ENCODE data around the gene CLCN3.
A peak's percentile ranks its signal among the peaks of the same experiment; 100 is the strongest.
"Not testable (repeated sequence)": the region's sequence is repeated elsewhere in the genome, so short reads cannot be mapped to it uniquely, and the experiment has no call there.

Gene CLCN3

DNA sequence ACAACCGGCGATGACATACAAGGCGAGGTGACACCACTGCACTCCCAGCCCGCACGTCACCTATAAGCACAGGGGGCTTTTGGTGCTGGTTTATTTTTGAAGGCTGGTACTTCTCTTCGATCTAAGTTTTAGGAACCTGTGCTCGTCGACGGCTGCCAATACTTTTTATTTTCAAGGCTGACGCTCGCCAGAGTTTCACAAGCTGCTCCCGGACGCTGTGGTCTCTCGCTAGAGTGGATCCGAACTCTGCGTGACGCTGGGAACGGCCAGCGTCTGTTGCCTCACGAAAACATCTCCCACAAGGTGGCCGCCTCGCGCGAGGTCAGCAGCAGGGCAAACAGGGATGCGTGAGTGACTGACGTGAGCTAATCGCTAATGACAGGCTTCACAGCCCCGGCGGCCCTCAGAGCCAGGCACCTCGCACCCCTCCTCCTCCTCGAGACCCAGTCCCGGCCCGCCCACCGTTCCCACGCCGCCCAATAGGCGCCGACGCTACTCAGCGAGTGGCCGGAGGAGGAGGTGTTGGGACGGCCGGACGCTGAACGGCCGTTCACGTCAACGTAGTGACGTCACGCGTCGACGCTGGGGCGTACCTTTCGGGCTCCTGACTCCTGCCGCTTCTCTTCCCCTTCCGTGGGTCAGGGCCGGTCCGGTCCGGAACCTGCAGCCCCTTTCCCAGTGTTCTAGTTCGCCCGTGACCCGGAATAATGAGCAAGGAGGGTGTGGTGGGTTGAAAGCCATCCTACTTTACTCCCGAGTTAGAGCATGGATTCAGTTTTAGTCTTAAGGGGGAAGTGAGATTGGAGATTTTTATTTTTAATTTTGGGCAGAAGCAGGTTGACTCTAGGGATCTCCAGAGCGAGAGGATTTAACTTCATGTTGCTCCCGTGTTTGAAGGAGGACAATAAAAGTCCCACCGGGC lies at the start of gene CLCN3:
Gene CLCN3 (plus strand): TSS at position 621 of the 922 bp plus-strand sequence. CDS start 15,351 bp downstream, outside the sequence.
- DNase-seq, result peak; percentile 96

DNA sequence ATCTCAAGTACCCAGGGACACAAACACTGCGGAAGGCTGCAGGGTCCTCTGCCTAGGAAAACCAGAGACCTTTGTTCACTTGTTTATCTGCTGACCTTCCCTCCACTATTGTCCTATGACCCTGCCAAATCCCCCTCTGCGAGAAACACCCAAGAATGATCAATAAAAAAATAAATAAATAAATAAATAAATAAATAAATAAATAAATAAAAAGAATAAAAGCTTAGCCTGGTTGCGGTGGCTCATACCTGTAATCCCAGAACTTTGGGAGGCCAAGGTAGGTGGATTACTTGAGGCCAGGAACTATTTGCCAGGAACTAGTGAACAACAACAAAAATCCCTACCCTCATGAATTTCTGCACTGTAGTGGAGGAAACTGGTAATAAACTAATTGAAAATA lies 49.4 kb upstream of the CLCN3 start:
- DNase-seq, result not testable (repeated sequence)

DNA sequence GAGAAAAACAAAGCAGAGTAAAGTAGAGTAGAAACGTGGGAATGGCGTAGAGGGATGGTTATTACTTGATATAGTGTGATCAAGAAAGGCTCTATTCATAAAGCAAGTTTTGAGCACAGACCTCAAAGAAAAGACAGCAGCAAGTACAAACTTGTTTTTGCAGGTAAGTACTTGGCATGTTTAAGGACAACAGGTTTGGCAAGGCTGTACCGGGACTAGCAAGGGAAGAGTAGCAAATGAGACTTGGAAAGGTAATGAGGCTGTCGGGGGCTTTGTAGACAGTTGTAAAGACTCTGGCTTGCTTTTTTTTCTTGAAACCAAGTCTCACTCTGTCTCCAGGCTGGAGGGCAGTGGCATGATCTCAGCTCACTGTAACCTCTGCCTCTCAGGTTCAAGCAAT lies 48.9 kb upstream of the CLCN3 start:
- no peak for DNase-seq

DNA sequence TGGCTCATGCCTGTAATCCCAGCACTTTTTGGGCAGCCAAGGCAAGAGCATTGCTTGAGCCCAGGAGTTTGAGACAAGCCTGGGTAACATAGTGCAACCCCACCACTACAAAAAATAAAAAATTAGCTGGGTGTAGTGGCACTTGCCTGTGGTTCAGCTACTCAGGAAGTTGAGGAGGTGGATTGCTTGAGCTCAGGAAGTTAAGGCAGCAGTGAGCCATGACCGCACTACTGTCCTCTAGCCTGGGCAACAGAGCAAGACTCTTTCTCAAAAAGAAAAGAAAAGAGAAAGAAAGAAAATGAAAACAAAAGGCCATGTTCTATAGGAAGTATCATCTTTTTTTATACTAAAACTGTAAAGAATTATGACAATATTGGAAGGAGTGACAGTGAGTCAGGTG lies 46.5 kb upstream of the CLCN3 start:
- no peak for DNase-seq

DNA sequence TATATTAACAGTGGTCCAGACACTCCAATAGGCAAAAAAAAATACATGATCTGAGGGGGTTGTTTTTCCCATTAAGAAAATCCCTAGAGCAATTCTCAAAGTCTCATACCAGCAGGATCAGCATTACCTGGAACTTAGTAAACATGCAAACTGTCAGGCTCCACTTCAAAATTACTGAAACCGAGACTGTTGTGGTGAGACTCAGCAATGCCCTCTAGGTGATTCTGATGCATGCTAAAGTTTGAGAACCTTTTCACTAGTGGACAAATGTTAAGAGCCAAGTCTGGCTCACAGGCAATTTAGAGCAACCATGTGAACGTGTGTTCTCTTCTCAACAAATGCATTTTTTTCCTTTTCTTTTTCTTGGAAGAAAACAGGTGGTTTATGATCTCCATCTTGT lies 38.2 kb upstream of the CLCN3 start:
- DNase-seq, result no peak

DNA sequence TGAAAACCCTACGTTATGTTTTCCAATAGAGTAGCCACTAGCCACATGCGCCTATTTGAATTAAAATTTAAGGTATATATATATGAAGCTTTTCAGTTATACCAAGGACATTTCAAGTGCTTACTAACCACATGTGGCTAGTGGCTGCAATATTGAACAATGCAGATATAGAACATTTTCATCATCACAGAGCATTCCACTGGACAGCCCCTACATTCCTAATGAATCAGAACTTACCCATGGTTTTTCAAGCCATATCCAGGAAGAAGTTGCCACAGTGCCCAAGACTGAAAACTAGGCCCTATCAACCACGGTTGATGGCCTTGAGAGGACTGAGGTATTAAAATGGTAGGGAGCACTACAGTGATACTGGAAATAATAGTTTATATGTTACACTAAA lies 37.7 kb upstream of the CLCN3 start:
- DNase-seq, result peak; percentile 6

DNA sequence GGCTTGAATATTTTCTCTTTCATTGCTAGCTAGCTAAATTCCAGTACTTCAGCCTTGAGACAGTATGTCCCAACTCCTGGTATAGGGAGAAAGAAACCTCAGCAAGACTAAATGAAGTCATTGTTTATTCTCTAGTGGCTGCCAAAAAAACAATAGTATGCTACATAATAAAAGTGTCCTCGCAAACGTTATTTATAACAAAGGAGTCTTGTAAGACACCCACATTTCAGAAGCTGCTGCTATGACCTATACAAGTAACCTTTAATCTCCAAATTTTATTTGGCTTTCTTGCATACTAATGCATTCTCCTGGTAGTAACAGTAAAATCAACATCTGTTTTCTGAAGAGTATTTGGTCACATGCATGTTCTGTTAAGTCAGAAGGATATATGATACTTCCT lies 36.8 kb upstream of the CLCN3 start:
- no peak for DNase-seq

DNA sequence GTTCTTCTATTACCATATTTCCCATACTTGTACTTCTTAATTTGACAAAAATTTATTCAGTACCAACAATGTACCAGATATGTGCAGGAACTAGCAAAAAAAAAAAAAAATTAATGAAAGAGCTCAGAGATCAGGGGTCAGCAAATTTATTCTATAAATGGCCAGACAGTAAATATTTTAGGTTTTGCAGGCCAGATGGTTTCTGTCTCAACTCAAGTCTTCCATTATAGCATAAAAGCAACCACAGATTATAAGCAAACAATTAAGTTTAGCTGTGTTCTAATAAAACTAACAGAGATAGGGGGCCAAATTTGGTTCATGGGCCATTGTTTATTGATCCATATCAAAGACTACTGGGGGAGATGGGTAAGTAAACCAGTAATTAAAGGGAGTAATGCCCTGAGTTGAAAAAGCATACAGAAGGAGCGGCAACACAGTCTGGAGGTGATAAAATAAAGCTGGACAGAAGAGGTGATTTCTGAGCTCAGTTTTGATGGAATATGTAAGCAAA lies 27.3 kb upstream of the CLCN3 start:
- no peak for DNase-seq

DNA sequence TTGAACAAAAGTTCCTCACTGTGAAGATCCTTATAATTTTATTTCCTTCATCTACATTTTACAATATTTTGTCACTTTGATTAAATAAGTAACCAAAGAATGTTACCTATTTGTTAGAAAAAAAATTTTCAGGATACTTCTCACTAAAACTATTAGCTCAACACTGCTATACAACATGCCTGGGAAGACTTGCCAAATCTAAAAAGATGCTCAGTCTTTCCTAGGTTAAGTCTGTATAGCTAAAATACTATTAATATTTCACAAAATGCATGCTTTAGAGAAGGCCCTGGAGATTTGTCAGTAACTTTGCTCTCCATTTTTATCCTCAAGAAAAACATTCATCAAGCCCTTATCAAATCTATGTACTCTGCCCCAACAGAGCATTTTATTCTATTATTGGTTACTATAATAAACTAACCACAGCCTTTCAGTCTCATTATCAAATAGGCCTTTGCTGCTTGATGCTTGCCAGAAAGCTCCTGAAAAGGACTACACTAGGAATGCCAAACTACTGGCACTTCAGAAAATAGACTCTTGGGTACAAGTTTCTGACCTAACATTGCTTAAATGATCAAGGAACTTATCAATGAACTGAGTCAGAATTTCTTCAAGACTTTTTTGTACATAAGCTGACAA lies 25.7 kb upstream of the CLCN3 start:
- no peak for DNase-seq

DNA sequence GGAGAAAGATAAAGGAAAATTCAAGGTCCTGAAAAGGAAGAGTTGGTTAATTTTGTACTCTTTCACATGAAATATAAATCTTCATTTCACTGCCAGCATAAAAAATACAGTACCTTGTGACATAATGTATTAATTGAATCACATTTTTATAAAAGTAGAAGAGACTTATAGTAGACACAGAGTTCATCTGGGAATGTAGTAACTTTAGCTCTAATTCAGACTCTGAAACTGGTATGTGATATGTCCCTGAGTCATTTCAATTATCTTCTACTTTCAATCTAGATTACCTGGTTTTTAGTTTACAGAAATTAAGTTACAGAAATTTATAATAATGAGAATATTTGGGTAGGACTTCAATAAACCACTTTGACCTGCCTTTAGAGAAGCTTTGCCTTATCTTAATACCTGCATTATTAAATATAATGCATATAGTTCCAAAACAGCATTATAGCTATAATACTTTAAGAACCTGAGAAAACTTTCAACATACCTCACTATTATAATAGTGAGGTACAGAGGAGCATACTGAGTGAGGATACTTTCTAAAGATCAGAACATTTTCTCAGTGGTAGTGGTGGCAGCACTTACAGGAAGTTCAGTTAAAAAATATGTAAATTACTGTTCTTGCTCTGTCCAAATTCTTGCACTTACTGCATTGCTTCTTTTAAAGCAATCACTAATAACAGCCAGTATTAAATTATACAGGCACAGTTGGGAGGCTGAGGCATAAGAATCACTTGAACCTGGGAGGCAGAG lies 19.2 kb upstream of the CLCN3 start:
- no peak for DNase-seq

DNA sequence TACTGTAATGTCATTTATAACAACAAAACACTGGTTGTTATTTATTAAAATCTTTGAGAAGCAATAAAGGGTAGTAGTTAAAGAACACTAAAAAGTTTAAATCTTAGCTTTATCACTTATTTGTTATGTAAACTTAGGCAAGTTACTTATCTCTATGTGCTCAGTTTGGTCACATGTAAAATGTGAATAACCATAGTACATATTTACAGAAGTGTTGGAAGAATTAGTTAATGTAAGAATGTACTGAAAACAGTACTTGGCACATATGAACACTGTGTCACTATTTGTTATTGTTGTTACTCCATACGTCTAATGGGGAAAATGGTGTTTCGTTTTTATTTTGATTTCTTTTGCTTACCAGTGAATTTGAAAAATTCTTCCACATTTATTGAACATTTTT lies 17.1 kb upstream of the CLCN3 start:
- no peak for DNase-seq

DNA sequence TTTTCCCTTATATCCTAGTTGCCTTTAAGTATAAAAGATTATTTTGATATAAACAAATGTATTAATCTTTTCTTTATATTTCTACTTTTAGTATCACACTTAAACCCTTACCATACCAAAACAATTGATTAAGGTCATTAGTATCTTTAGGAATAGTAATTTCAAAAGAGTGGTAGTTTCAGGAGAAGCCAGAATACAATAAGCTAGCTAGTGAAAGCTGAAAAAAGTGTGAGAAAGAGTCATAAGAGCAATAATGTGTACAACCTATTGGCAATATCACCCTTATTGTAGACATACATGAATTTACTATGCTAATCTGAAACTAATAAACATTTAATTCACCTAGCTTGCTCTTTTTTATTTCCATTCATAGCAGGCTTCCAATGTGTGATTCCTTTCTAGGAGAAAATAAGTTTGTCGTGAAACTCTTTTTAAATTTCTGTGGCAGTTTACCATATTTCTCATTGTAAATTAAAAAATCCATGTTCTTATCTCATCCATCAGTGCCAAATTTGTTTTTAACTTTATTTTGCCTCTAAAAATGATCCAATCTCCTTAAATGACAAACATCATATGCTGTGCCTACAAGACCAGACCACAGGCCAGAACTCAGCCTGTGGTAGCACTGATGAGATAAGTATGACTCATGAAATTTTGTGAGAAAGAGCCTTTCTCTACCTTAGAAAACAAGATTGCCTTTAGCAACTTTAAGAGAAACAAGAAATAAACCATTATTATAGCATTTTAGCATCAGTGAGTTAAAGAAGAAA lies 16.1 kb upstream of the CLCN3 start:
- peak; percentile 74 for DNase-seq

DNA sequence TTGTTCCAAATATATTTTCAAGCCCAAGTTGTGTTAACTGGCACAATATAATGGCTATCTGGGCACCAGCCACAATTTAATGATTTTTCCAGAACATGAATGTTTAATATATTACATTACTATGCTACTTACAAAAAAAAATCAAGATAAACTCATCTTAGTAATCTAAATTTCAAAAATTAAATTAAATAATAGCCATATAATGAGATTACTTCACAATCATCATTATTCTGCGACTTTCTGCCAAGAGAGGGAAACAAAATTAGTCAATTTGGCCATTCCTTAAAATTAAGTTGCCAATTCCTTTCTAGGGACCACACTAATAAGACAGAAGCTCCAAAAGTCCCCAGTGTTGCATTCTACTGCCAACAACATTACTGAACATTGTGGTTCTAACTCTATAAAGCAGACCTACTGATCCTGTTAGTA lies 15.5 kb upstream of the CLCN3 start:
- DNase-seq, result no peak

DNA sequence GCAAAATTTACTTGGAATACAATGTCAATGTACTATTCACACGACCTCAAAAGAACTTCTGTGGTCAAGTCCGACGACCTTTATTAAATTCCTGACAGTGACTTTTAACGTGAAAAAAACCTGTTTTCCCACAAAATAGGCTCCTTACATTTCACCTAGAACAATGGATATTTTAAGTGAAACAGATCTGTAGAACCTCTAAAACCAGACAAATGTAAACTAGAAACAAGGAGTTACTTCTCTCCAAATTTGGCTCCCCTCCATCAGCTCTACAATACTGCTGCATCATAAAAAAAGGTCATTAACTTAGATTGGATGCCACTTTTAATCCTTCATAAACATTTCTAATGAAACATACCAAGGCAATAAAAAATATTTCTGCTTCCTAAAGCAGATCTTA lies 9.2 kb upstream of the CLCN3 start:
- no peak for DNase-seq

DNA sequence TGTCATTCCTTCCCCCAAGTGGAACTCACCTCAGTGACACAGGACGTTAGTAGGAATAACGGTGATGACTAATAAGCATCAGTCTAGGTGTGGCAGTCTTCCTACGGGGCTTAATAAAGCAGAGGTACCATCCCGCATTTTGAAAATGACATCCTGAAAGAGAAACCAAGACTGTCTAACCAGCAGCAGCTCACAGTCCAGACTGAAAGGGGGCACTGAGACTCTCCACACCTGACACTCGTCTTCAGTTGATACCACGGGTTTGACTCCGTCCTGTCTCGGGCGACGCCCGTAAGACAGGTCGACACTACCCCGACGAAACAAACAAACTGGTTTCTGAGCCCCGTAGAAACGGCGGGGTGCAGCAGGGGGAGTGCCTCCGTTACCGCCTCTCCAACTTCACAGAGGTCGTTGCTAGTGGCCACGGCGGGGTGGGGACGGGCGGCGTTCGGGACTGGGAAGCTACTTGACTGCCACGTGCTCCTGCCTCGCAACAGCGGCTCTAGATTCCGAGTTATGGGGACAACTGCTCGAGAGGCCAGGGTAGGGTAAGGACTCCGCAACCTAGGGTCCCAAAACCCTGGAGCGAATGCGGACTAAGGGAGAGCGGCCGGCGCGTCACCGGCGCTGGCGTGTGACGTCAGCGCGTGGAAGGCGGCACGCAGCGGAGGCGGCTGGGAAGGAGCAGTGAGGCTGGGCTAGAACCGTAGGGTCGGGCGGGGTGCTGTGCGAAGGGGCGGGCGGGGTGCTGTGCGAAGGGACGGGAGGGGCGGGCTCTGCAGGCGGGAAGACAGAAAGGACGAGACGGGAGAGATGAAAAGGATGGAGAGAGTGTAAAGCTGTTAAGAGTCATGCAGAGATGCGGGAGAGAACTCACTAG lies 8.1 kb upstream of the CLCN3 start, which contains the start of gene NEK1:
Gene NEK1 (minus strand): TSS at position 593 of the 880 bp plus-strand sequence. CDS start 9,953 bp downstream, outside the sequence.
- DNase-seq, result peak; percentile 91

DNA sequence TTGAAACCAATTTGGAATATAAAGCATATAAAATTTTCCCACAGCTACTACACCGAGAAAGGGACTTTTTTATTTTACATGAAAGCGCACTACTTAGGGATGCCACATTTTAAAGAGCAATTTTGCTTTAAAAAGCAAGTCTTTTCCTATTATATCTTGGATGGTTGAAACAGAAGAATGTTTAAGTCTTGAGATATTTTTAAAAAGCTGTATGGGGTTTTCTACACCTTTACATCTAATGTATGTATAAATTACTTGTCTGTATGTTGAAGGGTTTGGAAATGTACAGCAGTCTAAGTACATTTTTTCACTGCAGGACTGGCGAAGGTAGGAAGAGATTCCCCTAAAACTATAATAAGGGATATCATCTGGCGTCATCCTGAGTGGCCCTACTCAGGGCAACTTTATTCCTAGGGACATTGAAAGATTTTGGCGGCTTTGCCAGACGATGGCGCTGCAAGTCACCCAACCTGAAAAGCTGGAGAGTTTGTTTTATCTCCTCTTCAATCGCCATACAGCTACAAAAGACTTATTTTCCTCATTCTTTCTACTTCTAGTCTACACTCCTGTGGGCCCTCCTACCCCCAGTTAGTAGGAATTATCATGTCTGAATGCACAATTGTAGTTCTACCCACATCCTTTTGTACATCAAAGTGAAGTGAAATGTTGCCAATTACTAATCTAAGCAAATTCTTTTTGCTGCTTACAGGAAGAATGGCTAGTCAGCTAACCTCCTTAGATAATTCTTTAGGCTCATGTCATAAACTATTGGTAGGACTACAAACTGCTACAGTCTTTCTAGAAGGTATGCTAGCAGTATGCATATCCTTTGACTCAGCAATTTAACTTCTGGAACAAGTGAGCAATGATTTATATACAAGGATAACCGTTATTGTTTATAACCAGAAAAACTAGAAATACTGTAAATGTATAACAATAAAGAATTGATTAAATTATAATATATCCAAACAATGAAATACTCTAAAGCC lies 7.2 kb upstream of the CLCN3 start:
- DNase-seq, result peak; percentile 77

DNA sequence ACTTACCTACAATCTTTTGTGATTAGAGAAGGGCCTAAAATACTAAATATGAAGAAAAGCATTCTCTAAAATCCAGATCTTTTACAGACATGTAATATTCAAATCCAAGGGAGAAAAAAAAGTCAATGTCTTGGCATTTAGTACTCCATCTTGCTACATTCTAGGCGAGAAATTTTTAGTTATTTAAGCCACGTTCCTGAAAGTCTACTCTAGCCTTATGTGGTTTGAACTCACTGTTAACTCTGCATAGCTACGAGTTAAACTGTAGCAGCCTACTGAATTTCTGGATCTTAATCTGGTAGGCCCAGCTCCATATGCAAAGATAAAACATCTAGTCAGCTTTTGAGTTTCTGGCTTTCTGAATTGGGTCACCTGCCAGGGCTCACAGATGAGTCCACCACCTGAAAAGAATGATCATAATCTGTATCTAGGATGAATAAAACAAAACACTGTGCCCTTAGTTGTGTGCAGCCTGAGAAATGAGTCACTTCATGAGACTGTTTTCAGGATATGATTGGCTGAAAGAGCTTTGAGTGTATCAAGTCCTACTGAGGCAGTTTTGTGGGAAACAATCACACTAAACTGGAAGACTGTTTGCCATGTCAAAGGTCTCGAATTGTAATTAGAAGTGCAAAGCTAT lies 4.8 kb upstream of the CLCN3 start:
- DNase-seq, result peak; percentile 16

DNA sequence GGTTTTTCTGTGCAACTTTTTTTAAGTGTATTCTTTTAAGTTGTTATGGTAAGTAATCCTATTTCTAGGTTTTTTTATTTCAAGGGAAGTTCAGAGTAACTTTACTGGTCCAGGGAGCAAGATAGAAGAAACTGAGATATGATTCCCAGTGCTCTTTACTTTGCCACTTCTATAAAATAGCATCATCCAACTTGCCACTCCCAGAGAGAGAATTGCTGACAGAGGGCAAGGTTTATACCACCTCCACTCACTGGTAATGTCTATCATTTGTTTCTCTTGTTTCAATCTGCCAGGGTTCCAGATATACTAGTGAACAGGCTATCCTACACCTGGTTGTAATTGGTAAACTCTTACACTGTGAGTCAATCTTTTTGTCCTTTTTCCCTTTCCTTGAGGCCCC lies 3.5 kb upstream of the CLCN3 start:
- DNase-seq, result no peak

DNA sequence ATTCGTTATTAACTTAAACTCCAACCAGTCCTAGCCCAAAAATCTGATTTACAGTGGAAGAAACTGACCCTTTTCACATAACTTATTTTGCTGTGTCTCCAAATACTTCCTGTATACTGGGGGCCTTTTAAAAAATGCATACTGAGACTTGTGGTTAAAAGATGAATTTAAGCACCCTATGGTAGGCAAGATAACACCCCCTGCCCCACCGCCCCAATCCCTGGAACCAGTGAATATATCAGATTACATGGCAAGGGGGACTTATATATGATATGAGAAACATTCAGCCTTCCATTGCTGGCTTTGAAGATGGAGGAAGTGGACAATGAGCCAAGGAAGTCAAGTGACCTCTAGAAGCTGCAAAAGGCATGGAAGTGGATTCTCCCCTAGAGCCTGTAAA lies 3.1 kb upstream of the CLCN3 start:
- DNase-seq, result no peak

DNA sequence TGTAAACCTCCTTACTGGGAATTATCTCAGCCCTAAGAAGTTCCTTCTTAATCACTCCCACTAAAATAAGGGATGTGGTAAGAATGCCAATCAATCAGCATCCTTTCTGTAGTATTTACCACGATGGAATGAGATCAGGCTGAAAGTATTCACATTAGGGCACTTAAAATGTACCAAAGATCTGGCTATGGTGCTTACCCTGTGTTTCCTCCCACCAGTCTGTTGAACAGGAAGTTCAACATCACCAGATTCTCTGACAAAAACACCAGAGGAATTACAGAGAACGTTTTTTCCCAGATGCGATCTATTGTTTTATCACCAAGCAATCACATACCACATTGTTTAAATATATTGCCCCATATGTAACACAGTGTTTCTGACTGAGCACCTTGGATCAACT lies 2.1 kb upstream of the CLCN3 start:
- peak; percentile 81 for DNase-seq

Measured in fibroblast of skin of right biceps (primary cell).